ENCODE results near the gene C19orf25. TPM values are rescaled to one million over a fixed set of nuclear protein-coding genes. Genes with fewer than 3 reads are reported as not detected.
A peak's percentile ranks its signal among the peaks of the same experiment; 100 is the strongest.

The C19orf25 gene
- total and polyA plus RNA-seq, 9 of the 15 experiments (the other 6 are each of a cell fraction or from before 2014, with no cell fraction given) = 0.79 to 96.0 (median 36.1) TPM

GRCh38 chr19:1524972-1525325 lies 45.9 kb upstream of the C19orf25 start (continued):
- TF ChIP-seq SP2 (IDR thresholded peaks at IDR 0.05; ENCODE audit: extremely low read depth, low read depth, low read length, poor library complexity, severe bottlenecking) (no peak), POLR2B (IDR thresholded peaks at IDR 0.05; ENCODE audit: low read depth, partially characterized antibody) (no peak), USF1 (CRISPR knock-in tag; IDR thresholded peaks at IDR 0.05) (0 out of 2 replicates have a peak, but pooled peaks have one; percentile 10), ZNF551 (CRISPR knock-in tag; IDR thresholded peaks at IDR 0.05) (no peak), NEUROD1 (IDR thresholded peaks at IDR 0.05; ENCODE audit: borderline replicate concordance, low read depth, low read length, partially characterized antibody) (no peak), KHSRP (IDR thresholded peaks at IDR 0.05) (no peak)

- FAIRE-seq (peak; percentile 85), ATAC-seq (no peak), DNase-seq (ENCODE audit: extremely low read depth in 1 of 4, low spot score in 3 of 4) (peak in 3 of 4 experiments; percentile 14 to 58 (median 57))
- intact Hi-C loops (cut with micrococcal nuclease) = no loop called here
- H3K9me3 ChIP-seq (replicated peaks; ENCODE audit: control insufficient read depth, insufficient read depth, low read depth, low read length) = no peaks in the 10 kb centered on the region
- POLR2A ChIA-PET = interaction anchor here (0.6 kb wide), 1 partner anchor 126 kb away, joined by 3 read pairs; no protein-coding TSS in a partner anchor
- H3K27ac ChIP-seq (ENCODE audit: extremely low read depth, low read depth, low read length) = no peak overlapping the region; the same call in 2 of the 3 replicates
- CTCF ChIA-PET (ENCODE audit: low intra/inter-chr PET ratio) = interaction anchor here (0.6 kb wide), 2 partner anchors 101 to 243 kb away, joined by 4 read pairs; no protein-coding TSS in a partner anchor
- peaks cover 3 to 56% of the 10 kb centered on the region in 2 experiments; a peak in 3 of 5 replicates for H3K4me1 ChIP-seq (replicated peaks in 1 of 2; ENCODE audit: control insufficient read depth in 2 of 2, insufficient read depth in 2 of 2, low read length in 2 of 2)
- H3K9ac ChIP-seq (ENCODE audit: insufficient read depth in 1 of 2, low read depth in 2 of 2, low read length in 2 of 2) = peak overlapping the region in 1 of 2 experiments; percentile 86; a peak in 2 of 4 replicates
- no peaks in the 10 kb centered on the region for H3K9me1 ChIP-seq (ENCODE audit: control insufficient read depth, insufficient read depth, low read length)
- H3K27me3 ChIP-seq (ENCODE audit: control insufficient read depth in 2 of 2, insufficient read depth in 2 of 2, low read length in 2 of 2) = peaks cover 15 to 33% of the 10 kb centered on the region in 2 experiments; a peak in 4 of 5 replicates
- H3K36me3 ChIP-seq (ENCODE audit: control insufficient read depth, insufficient read depth, low read length) = no peaks in the 10 kb centered on the region
- H4K20me1 ChIP-seq (replicated peaks; ENCODE audit: control insufficient read depth, insufficient read depth, low read length) = peaks cover 11% of the 10 kb centered on the region
- peak overlapping the region; percentile 24 for H3K4me3 ChIP-seq
- no TSS peak for BruUV-seq (replicated peaks)
- WGBS (ENCODE audit: insufficient coverage, low coverage, missing lambda C conversion rate) = 7% methylated on average over 34 of the region's 49 CpGs
- in situ Hi-C loops (cut with MboI) = no loop called here
- H2AFZ ChIP-seq (ENCODE audit: low read depth, low read length) = no peak overlapping the region
- H3K4me2 ChIP-seq (ENCODE audit: insufficient read depth, low read length) = peak overlapping the region; percentile 35
- H3K79me2 ChIP-seq (ENCODE audit: control insufficient read depth, insufficient read depth, low read length) = no peaks in the 10 kb centered on the region
- no peak for TF ChIP-seq MTF1 (CRISPR knock-in tag; IDR thresholded peaks at IDR 0.05; ENCODE audit: borderline replicate concordance)
- no peak for TF ChIP-seq ZNF699 (CRISPR knock-in tag; IDR thresholded peaks at IDR 0.05; ENCODE audit: insufficient replicate concordance)
- TF ChIP-seq TFAM (CRISPR knock-in tag; conservative IDR thresholded peaks at IDR 0.05) = no peak
- no peak for TF ChIP-seq FUS (optimal IDR thresholded peaks at IDR 0.05; ENCODE audit: low read depth, low read length)
- no peak for TF ChIP-seq ZHX1 (conservative IDR thresholded peaks at IDR 0.05; ENCODE audit: low read length)
- TF ChIP-seq TCF7L2 (IDR thresholded peaks at IDR 0.05; ENCODE audit: low read depth, low read length) = no peak
- TF ChIP-seq KDM5B (IDR thresholded peaks at IDR 0.05; ENCODE audit: insufficient replicate concordance, low read depth, low read length) = no peak
- no peak for TF ChIP-seq RCOR1 (IDR thresholded peaks at IDR 0.05; ENCODE audit: borderline replicate concordance in 1 of 2, low read depth in 2 of 2, low read length in 2 of 2)
- peak; percentile 36; the same call in 1 of the 2 replicates for TF ChIP-seq EHMT2 (IDR thresholded peaks at IDR 0.05)
- peak in 1 of 2 experiments; percentile 74; a peak in 2 of 4 replicates for TF ChIP-seq HDAC1 (IDR thresholded peaks at IDR 0.05)
Observed at GRCh38 chr19:1524287-1524971, 45.4 kb upstream of the C19orf25 start.

All from K562 (cell line).